Raji (cell line): ENCODE results near the gene NKD2.

Experiments
- POLR2A ChIP-seq: IDR thresholded peaks from 2 replicates; pipeline ENCODE4 v1.6.1; 2011; ENCODE audit warnings: low read depth, low read length, control low read depth; ENCODE audit not compliant: insufficient read depth

NKD2 gene

DNA sequence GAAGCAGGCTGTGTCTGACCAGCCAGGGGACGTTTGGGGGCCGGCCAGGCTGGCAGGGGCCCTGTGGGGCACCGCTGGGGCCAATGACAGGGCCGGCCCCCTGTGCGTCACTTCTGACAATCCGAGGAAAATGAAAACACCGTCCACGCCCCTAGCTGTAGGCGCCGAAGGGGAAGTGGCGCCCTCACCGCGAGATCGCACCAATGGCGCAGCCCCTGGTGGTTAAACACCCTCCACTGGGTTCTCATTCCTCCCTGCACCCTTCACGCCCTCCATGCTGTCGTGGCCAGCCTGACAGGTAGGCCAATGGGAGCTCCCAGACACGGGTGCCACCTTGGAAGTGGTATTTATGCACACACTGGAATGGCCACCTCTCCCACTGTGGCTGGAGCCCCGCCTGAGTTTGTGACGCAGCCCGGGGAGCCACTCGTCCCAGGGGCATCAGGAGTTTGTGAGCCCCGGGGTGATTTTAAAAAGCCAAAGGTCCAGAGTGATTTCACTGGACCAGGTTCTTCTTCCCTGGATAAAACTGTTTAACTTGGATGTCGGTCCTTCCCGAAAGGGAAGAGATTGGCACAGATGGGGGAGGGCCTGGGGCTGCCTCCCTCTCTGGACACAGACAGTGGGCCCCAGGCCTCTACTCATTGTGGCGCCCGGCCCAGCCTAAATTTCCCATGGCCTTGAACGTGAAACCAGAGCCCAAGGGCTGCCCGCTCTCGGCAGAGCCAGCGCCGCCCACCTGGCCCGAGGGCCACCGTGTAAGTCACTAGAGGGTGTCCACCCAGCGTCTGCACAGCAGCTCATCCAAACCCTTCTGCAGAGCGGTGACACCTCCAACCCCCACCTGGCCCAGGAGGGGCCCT, 49.7 kb downstream of the NKD2 start:
- TF ChIP-seq POLR2A = no peak

DNA sequence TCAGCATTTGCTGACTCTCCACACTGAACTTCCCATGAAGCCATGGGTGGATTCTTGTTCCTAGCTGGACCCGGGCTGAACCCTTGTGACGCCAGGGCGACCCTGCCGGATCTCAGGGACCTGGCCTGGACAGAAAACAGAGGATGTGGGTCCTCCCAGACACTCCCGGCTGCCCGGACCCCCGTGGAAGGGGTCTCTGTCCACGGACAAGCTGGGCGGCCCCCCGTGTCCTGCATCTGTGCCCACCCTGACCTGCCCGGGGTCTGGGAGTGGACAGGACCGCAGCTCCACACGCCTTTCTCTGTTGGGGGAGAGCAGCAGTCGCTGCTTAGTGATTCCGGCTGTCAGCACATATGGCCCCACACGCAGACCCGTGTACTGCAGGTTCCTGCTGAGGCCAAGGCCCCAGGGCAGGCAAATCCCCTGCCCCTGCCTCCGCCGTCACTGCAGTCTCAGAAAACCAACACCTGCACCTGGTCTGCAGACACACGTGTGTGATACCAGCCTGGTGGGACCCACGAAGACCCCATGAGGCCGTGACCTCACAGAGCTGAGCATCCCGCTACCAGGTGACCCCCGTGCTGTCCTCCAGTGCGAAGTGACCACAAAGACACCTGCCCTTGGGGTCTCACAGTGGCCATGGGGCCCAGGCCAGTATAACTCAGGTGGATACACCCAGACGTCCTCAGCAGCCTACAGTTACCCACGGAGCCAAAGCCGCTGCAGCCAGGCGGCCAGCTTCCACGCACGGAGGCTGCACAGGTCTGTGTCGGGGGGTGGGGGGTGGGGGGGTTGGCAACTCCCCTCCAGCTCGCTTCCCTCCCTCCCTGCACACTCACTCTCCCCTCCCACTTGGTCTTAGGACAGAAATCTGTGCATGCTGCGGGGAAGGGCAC, 50.6 kb downstream of the NKD2 start:
- TF ChIP-seq POLR2A = no peak

DNA sequence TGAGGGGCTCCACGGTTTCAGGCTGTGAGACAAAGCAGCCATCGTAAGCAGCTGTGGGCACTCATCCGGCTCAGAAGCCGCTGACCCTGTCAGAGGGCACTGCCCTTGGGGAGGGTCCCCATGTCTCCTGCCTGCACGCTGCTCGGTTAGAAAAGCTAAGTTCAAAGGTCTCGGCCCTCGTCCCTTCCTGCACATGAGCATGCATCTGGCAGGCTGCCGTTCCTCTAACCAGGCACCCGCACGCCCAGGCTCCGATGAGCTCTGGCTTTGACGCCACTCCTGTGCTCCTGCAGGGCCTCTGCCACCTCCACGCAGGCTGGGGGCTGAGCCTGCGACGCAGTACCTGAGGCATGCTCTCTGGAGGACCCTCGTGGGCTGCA, 51.3 kb downstream of the NKD2 start:
- no peak for TF ChIP-seq POLR2A

DNA sequence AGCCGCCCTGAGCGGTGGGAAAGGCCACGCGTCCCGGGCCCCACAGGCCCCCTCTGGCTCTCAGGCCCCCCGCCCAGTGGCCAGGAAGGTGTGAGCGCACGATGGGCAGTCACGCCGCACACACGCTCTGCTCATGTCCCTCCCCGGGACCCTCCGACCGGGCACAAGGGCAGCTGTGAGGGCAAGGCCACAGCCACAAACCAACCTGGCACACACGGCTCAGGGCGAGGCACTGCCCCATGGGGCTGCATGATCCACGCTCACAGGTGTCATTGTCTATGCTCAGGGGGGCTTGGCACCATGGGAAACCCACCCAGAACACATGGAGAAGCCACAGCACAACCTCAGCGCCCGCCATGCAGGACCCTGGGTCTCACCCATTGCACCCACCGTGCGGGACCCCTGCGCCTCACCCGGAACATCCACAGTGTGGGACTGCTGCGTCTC, 52.0 kb downstream of the NKD2 start:
- no peak for TF ChIP-seq POLR2A

DNA sequence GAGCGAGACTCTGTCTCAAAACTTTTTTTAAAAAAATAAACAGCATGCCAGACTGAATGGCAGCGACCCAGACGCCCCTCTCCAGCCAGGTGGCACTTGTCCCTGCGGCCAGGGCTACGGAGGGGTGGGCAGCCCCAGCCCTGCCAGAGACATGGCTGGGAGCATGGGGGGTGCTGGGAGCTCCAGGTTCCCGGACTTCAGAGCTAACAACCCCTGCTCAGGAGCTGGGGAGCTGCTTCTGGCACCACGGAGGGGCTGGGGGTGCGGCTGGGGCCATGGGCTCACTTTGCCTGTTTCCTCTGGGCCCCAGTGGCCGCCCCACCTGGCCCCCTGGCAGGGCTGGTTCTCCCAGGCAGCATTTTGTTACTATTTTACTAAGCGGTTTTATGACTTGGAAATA, 53.3 kb downstream of the NKD2 start:
- no peak for TF ChIP-seq POLR2A

DNA sequence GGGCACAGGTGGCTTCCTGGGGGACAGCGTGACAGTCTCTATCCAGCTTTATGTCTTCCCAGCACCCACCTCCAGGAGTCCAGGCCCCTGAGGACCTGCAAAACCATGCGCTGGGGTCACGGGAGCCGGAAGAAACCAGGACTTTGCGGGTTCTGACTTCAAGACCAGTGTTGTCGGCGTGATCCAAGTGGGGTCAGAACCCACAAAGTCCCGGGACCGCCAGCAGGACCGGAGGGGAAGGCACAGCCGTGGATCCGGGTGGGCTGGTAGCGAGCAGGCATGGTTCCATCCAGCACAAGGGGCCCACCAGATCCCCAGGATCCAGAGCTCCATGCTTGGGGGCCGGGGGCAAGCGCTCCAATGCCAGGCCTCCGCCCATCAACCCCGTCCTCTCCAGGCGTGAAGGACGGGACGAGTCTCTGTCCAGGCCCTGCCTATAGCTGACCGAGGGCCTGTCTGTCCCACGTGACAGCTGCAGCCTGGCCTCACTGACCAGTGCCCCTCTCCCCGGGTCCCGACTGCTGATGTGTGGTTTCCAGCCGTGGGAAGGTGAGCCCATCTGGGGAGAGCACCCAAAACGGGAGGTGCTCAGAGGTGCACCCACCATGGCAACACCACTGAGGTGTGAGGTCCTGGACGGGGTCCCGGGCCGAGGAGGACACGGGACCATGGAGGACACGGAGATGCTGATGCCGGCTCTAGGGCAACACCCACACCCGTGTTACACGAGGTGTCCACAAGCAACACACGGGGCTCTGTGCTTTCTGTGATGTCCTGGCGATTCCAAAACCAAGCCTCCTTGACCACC, 54.4 kb downstream of the NKD2 start:
- no peak for TF ChIP-seq POLR2A

- no peak for TF ChIP-seq POLR2A
Measured at GRCh38 chr5:1063661-1064382, 55.2 kb downstream of the NKD2 start.

GRCh38 chr5:1064383-1065142, 56.0 kb downstream of the NKD2 start:
- no peak for TF ChIP-seq POLR2A

DNA sequence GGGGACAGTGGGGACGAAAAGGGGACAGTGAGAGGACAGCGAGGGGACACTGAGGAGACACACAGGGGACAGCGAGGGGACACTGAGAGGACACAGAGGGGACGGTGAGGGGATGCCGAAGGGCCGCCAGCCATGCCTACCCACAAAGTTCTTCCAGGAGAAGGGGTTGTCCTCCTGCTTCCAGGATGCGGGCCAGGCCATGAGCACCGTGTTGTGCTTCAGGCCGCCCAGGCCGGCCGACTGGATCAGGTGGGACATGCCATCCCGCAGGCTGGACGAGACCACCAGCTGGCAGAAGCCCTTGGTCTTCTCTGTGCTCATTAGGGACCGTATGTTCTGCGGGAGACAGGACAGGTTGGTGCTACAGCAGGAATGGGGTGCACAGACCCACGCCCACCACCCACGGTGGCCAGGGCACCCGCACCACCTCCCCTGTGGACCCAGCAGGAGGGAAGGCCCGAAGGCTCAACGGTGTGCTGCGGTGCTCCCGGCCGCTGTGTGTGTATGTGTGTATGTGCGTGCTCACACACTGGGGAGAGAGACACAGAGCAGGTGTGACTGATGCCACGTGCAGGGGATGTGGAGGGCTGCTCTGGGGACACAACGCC, 56.6 kb downstream of the NKD2 start:
- TF ChIP-seq POLR2A = no peak

DNA sequence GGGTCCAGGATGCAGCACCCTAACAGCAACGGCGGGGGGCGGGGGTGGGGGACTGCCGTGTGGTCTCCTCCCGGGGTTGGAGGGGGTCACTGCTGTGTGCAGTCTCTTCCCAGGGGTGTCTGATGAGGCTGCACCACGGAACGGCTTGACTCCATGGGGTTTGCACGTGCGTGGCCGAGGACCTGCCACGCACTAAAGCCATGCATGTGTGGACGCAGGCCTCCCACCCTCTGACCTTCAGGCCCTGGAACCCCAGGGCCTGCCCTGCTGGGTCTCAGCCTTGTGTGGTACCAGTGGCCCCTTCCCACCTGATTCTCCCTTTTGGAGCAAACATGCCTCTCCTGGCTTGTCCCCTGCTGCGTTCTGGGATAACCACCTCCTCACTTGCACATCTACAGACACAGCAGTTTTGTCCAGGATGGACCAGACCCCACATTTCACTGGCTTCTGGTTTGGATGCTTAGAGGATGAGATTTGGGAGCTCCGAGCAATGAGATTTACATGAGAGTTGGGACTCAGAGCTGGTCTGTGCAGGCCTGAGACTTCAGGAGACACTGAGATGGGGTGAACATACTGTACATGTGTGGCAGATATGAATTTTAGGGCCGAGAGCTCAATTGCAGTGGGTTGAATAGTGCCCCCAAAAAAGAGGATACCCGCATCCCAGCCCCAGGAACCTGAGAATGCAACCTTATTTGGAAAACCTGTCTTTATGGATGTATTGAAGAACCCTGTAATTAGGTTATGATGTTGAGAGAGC, 57.5 kb downstream of the NKD2 start:
- no peak for TF ChIP-seq POLR2A

DNA sequence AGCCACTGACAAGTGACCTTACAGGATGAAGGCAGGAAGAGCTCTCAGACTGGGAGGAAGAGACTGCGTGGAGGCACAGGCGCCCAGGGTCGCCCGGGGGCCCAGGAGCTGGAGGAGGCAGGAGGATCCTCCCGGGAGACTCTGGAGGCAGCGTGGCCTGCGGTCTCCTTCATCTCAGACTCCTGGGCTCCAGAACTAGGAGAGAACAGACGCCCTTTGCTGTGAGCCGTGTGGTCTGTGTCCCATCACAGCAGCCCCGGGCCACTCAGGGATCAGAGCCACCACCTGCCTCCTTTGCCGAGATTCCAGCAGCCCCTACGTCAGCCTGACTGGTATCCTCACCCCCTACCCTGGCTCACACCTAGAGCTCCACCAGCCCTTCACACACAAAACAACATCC, 58.1 kb downstream of the NKD2 start:
- TF ChIP-seq POLR2A = no peak
